ENCODE measurements around the gene SYNCRIP. TPM values are rescaled to one million over a fixed set of nuclear protein-coding genes. Genes with fewer than 3 reads are reported as not detected.
A peak's percentile ranks its signal among the peaks of the same experiment; 100 is the strongest.
"Not testable (repeated sequence)": the region's sequence is repeated elsewhere in the genome, so short reads cannot be mapped to it uniquely, and the experiment has no call there.

The SYNCRIP gene
- 197 TPM in 2 replicates for total RNA-seq

- intact Hi-C loops (cut with micrococcal nuclease): loop anchor here (1.0 kb wide), 3 partner anchors 35 to 179 kb away; partner anchors contain the start of gene SNX14
- peaks cover 39% of the 10 kb centered on the region for H3K36me3 Mint-ChIP-seq (ENCODE audit: low read depth)
- H3K4me1 Mint-ChIP-seq (ENCODE audit: low read depth): peaks cover 41% of the 10 kb centered on the region
- DNase-seq (ENCODE audit: low spot score): peak; percentile 98
- H3K4me3 Mint-ChIP-seq (ENCODE audit: low read depth): peak within 1 kb of the TSS; percentile 97
- H3K9me3 Mint-ChIP-seq: no peaks in the 10 kb centered on the region
- peaks cover 4% of the 10 kb centered on the region for H3K27me3 Mint-ChIP-seq (ENCODE audit: low read depth)
- peak within 1 kb of the TSS; percentile 100 for H3K27ac Mint-ChIP-seq
Observed at GRCh38 chr6:85642774-85643536, at the start of gene SYNCRIP. TSS of gene SYNCRIP (minus strand) at chr6:85642886. CDS start at chr6:85641439, 1,447 bp downstream.

GRCh38 chr6:85691478-85691877, 48.8 kb upstream of the SYNCRIP start:
- Mint-ChIP-seq H3K4me3 (ENCODE audit: low read depth) (no peak overlapping the region), H3K9me3 (no peaks in the 10 kb centered on the region), H3K27ac (no peak overlapping the region), H3K36me3 (ENCODE audit: low read depth) (no peaks in the 10 kb centered on the region), H3K4me1 (ENCODE audit: low read depth) (no peaks in the 10 kb centered on the region), H3K27me3 (ENCODE audit: low read depth) (peaks cover 11% of the 10 kb centered on the region)
- no peak for DNase-seq (ENCODE audit: low spot score)
- intact Hi-C loops (cut with micrococcal nuclease): no loop called here

GRCh38 chr6:85690071-85690470, 47.4 kb upstream of the SYNCRIP start:
- Mint-ChIP-seq H3K27me3 (ENCODE audit: low read depth) (peaks cover 11% of the 10 kb centered on the region), H3K36me3 (ENCODE audit: low read depth) (no peaks in the 10 kb centered on the region), H3K27ac (no peak overlapping the region)

GRCh38 chr6:85685713-85686112, 43.0 kb upstream of the SYNCRIP start:
- Mint-ChIP-seq H3K4me1 (ENCODE audit: low read depth) (peaks cover 4% of the 10 kb centered on the region), H3K27me3 (ENCODE audit: low read depth) (no peaks in the 10 kb centered on the region), H3K36me3 (ENCODE audit: low read depth) (peaks cover 9% of the 10 kb centered on the region), H3K4me3 (ENCODE audit: low read depth) (no peak overlapping the region), H3K27ac (no peak overlapping the region), H3K9me3 (peaks cover 7% of the 10 kb centered on the region)
- no peak for DNase-seq (ENCODE audit: low spot score)
- intact Hi-C loops (cut with micrococcal nuclease): no loop called here

More at GRCh38 chr6:85690071-85690470, 47.4 kb upstream of the SYNCRIP start:
- Mint-ChIP-seq H3K4me3 (ENCODE audit: low read depth) (no peak overlapping the region), H3K4me1 (ENCODE audit: low read depth) (no peaks in the 10 kb centered on the region), H3K9me3 (no peaks in the 10 kb centered on the region)
- intact Hi-C loops (cut with micrococcal nuclease): no loop called here
- DNase-seq (ENCODE audit: low spot score): no peak

GRCh38 chr6:85684809-85685171, 42.1 kb upstream of the SYNCRIP start:
- Mint-ChIP-seq H3K27me3 (ENCODE audit: low read depth) (no peaks in the 10 kb centered on the region), H3K27ac (no peak overlapping the region), H3K4me3 (ENCODE audit: low read depth) (no peak overlapping the region), H3K4me1 (ENCODE audit: low read depth) (peaks cover 12% of the 10 kb centered on the region), H3K9me3 (peaks cover 7% of the 10 kb centered on the region), H3K36me3 (ENCODE audit: low read depth) (peaks cover 9% of the 10 kb centered on the region)
- intact Hi-C loops (cut with micrococcal nuclease): no loop called here
- no peak for DNase-seq (ENCODE audit: low spot score)

- no peak overlapping the region for H3K27ac Mint-ChIP-seq
- H3K4me3 Mint-ChIP-seq (ENCODE audit: low read depth): no peak overlapping the region
- peaks cover 9% of the 10 kb centered on the region for H3K36me3 Mint-ChIP-seq (ENCODE audit: low read depth)
- H3K4me1 Mint-ChIP-seq (ENCODE audit: low read depth): peaks cover 14% of the 10 kb centered on the region
- DNase-seq (ENCODE audit: low spot score): no peak
- intact Hi-C loops (cut with micrococcal nuclease): no loop called here
- no peaks in the 10 kb centered on the region for H3K27me3 Mint-ChIP-seq (ENCODE audit: low read depth)
- H3K9me3 Mint-ChIP-seq: peaks cover 7% of the 10 kb centered on the region
Observed at GRCh38 chr6:85684133-85684808, 41.6 kb upstream of the SYNCRIP start.

- intact Hi-C loops (cut with micrococcal nuclease); H3K9me3 Mint-ChIP-seq; H3K4me3 Mint-ChIP-seq (ENCODE audit: low read depth); H3K27ac Mint-ChIP-seq; H3K27me3 Mint-ChIP-seq (ENCODE audit: low read depth); DNase-seq (ENCODE audit: low spot score): not testable (repeated sequence)
- peaks cover 14% of the 10 kb centered on the region for H3K4me1 Mint-ChIP-seq (ENCODE audit: low read depth)
- H3K36me3 Mint-ChIP-seq (ENCODE audit: low read depth): peaks cover 27% of the 10 kb centered on the region
Observed at GRCh38 chr6:85681899-85682298, 39.2 kb upstream of the SYNCRIP start.

GRCh38 chr6:85680388-85680787, 37.7 kb upstream of the SYNCRIP start:
- H3K36me3 Mint-ChIP-seq (ENCODE audit: low read depth): peaks cover 42% of the 10 kb centered on the region
- intact Hi-C loops (cut with micrococcal nuclease): no loop called here
- H3K4me1 Mint-ChIP-seq (ENCODE audit: low read depth): peaks cover 27% of the 10 kb centered on the region
- H3K4me3 Mint-ChIP-seq (ENCODE audit: low read depth): peak overlapping the region; percentile 99
- no peak overlapping the region for H3K27ac Mint-ChIP-seq
- no peak for DNase-seq (ENCODE audit: low spot score)
- no peaks in the 10 kb centered on the region for H3K27me3 Mint-ChIP-seq (ENCODE audit: low read depth)
- peaks cover 7% of the 10 kb centered on the region for H3K9me3 Mint-ChIP-seq

- Mint-ChIP-seq H3K27me3 (ENCODE audit: low read depth) (no peaks in the 10 kb centered on the region), H3K36me3 (ENCODE audit: low read depth) (peaks cover 50% of the 10 kb centered on the region), H3K27ac (peak overlapping the region; percentile 84), H3K9me3 (peaks cover 7% of the 10 kb centered on the region), H3K4me3 (ENCODE audit: low read depth) (peak overlapping the region; percentile 99), H3K4me1 (ENCODE audit: low read depth) (peaks cover 32% of the 10 kb centered on the region)
- intact Hi-C loops (cut with micrococcal nuclease): loop anchor here (2.0 to 10.0 kb wide), 4 partner anchors 55 to 1478 kb away; partner anchors contain the start of gene ZNF292
- DNase-seq (ENCODE audit: low spot score): no peak
Observed at GRCh38 chr6:85679445-85680123, 36.9 kb upstream of the SYNCRIP start.

- H3K27ac Mint-ChIP-seq: peak overlapping the region; percentile 84
- H3K36me3 Mint-ChIP-seq (ENCODE audit: low read depth): peaks cover 58% of the 10 kb centered on the region
- H3K27me3 Mint-ChIP-seq (ENCODE audit: low read depth): no peaks in the 10 kb centered on the region
- H3K9me3 Mint-ChIP-seq: peaks cover 7% of the 10 kb centered on the region
- peak; percentile 98 for DNase-seq (ENCODE audit: low spot score)
- H3K4me1 Mint-ChIP-seq (ENCODE audit: low read depth): peaks cover 39% of the 10 kb centered on the region
- H3K4me3 Mint-ChIP-seq (ENCODE audit: low read depth): peak overlapping the region; percentile 99
- intact Hi-C loops (cut with micrococcal nuclease): loop anchor here (1.0 to 10.0 kb wide), 7 partner anchors 9 to 1478 kb away; partner anchors contain the start of gene ZNF292
Observed at GRCh38 chr6:85678602-85679444, 36.1 kb upstream of the SYNCRIP start.

- intact Hi-C loops (cut with micrococcal nuclease): loop anchor here (1.0 to 10.0 kb wide), 7 partner anchors 8 to 1479 kb away; partner anchors contain the start of gene ZNF292
- DNase-seq (ENCODE audit: low spot score): no peak
- Mint-ChIP-seq H3K4me3 (ENCODE audit: low read depth) (peak overlapping the region; percentile 99), H3K27me3 (ENCODE audit: low read depth) (no peaks in the 10 kb centered on the region), H3K9me3 (peaks cover 7% of the 10 kb centered on the region), H3K36me3 (ENCODE audit: low read depth) (peaks cover 65% of the 10 kb centered on the region), H3K27ac (peak overlapping the region; percentile 84), H3K4me1 (ENCODE audit: low read depth) (peaks cover 46% of the 10 kb centered on the region)
Observed at GRCh38 chr6:85678026-85678601, 35.4 kb upstream of the SYNCRIP start.
